ENCODE measurements around the gene SLC12A9.

Gene SLC12A9

DNA sequence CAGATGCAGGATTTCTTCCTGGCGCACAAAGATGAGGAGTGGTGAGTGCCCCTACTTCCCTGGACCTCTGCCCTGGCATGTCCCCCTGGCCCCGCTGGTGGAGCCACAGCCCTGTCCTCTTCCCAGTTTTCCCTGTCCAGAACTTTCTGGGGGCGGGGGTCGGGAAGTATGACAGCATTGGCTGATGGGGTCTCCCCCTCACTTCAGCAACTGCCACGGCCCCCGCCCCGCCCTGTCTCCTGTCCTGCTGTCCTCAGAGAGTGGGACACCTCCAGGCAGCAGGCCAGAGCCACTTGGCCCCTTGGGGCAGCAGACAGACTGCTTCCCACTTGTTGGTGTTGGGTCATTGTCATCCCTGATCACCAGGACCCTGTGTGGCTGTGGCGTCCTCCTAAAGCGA is 29.7 kb downstream of the SLC12A9 start:
- DNase-seq (ENCODE audit: low read depth in 1 of 2, low spot score in 1 of 2): no peak

DNA sequence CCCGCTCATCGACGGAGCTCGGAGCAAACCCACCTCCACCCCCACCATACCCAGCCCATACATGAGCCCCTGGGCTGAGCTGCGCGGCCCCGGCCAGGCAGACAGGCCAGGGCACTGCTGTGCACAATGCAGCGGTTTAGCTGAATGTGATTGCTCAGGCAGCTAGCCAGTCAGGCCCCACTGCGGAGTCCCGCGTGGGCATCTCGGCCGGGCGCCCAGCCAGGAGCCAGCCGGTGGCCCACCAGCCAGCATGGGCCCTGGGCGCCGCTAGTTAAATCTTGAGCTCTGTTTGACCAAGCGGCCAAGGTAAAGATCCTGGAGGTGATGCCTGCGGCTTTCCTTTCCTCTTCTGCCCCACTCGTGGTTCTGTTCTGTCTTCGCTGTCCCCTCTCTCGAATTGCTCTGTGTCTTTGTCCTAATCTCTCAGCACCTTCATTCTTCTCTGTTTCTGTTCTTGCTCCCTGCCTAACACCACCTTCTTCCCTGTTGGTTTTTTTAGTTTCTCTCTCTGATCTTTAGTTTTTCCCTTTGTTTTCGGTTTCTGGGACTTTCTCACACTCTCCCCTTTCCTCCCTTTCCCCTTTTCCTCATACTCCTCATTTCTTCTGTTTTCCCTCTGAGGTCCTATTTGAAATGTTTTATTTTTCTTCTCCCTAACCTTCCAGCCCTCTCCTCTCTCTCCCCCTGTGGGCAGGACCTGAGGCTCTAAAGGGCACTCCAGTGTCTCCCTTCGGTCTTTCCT is 30.4 kb downstream of the SLC12A9 start:
- no peak for DNase-seq (ENCODE audit: low read depth in 1 of 2, low spot score in 1 of 2)

GRCh38 chr7:100884736-100885439 is 32.4 kb downstream of the SLC12A9 start:
- no peak for DNase-seq (ENCODE audit: low read depth in 1 of 2, low spot score in 1 of 2)

DNA sequence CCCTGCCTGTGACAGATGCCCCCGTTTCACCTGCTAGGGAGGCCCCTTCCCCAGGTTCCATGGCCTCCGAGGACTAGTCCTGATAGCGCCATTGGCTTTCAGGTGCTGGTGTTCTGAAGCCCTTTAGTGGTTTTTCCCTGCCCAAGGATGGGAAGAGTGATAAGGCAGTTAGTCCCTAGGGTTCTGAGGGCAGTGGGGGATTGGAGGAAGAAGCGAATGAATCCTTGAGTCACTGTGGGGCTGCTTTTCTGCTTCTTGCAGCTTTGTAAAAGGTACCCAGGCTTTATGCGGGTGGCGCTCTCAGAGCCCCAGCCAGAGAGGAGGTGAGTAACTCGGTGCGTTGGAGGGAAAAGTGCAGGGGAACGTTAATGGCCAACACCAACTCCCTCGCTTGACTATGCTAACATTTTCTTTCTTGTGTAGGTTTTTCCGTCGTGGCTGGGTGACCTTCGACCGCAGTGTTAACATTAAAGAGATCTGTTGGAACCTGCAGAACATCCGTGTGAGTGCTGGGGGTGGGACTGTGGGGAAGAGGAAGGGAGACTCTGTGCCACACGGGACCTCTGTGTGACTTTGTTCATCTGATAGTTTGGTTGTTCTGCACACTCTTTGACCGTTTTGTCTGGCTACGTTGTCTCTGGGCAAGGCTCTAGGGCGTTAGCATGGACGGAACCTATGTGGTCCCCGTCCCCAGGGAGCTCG is 33.1 kb downstream of the SLC12A9 start:
- no peak for DNase-seq (ENCODE audit: low read depth in 1 of 2, low spot score in 1 of 2)

GRCh38 chr7:100886142-100886935 is 33.8 kb downstream of the SLC12A9 start:
- DNase-seq (ENCODE audit: low read depth in 1 of 2, low spot score in 1 of 2): no peak

DNA sequence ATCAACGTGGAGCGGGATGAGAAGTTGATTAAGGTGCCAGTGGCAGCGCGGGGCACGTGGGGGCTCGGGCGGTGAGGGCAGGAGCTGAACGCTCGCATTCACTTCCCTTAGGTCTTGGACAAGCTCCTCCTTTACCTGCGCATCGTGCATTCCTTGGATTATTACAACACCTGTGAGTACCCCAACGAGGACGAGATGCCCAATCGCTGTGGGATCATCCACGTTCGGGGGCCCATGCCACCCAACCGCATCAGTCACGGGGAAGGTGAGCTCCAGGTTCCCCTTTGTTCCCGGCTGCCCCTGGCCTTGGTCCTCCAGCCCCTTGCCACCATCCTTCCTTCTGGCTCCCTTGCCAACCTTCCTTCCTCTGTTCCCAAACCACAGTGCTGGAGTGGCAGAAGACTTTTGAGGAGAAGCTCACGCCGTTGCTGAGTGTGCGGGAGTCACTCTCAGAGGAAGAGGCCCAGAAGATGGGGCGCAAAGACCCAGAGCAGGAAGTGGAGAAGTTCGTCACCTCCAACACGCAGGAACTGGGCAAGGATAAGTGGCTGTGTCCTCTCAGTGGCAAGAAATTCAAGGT is 34.5 kb downstream of the SLC12A9 start:
- DNase-seq (ENCODE audit: low read depth in 1 of 2, low spot score in 1 of 2): no peak

DNA sequence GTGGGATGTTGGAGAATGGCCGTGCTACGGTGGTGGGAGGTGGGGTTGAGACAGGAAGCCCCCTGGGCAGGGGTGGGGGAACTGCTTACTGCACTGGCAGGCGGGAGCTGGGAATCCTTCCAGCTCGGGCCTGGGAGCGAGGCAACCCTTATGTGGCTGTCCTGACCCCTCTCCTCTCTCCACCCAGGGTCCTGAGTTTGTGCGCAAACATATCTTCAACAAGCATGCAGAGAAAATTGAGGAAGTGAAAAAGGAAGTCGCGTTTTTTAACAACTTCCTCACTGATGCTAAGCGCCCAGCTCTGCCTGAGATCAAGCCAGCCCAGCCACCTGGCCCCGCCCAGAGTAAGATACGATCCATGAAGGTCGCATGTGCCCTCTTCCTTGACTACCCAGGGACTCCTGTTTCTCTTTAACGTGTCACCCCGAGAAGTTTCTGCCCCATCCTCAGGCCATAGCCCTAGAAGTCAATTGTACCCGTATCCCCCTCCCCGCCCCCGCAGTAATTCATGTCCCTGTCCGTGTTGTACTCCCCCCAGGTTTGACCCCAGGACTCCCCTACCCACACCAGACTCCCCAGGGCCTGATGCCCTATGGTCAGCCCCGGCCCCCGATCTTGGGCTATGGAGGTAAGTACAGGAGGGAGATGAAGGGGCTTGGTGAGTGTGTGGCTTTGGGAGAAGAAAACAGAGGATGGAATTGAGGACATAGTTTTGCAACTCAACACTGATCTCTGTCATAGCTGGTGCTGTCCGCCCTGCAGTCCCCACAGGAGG is 35.2 kb downstream of the SLC12A9 start:
- no peak for DNase-seq (ENCODE audit: low read depth in 1 of 2, low spot score in 1 of 2)

DNA sequence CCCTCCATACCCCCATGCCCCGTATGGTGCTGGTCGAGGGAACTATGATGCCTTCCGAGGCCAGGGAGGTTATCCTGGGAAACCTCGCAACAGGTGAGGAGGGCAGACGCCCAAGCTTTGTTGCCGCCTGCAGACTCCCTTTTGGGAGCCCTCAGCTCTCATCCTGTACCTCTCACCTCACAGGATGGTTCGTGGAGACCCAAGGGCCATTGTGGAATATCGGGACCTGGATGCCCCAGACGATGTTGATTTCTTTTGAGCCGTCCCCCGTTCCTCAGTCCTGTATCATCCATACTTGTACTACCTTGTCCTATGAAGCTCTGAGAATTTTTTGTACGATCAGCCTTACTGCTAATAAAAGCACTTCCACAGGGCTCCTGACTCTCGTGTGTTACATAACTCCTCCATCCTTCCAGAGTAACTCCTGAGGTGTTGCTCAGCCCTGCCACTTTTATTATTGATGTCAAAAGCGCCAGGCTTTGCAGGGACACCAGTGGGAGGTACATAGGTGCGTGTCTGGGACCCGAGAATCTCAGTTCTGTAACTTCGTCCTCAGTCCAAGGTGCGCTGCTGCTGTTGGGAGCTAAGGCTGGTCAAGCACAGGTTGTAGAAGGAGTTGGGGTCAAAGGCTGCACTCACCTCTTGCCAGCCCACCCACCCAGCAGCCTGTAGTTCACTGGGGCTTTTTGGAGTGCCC is 35.9 kb downstream of the SLC12A9 start:
- DNase-seq (ENCODE audit: low read depth in 1 of 2, low spot score in 1 of 2): no peak

DNA sequence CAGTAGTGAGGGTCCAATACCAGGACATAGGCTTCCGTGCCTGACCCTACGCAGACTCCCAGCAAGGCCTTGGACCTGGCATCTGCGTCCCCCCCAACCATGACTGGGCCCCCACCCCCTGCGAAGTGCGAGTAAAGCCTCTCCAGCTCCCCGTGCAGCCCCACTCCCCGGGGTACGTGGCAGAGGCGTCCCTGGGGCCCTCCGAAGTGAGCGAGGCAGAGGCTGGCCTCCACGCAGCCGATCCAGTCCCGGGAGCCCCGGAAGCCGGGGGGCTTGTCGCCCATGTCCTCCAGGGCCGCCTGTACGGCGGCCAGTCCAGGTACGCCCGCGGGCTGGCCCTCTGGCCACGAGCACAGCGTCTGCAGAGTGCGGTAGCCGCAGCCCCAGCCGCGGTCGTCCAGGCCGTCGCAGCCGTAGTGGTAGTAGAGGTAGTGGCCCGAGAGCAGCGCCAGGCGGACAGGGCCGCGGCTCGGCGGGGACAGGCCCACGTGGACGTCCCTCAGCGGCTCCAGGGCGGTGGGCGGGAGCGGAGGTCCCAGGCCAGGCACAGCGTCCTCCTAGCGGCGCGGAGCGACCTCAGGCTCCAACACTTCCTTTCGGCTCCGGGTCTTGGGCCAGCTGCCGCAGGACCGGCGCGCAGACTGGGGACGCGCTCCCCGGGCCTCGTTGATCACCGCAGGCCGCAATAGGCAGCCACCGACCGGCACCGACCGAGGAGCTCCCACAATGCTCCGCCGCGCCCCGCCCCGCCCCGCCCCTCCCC is 36.7 kb downstream of the SLC12A9 start, which contains the start of gene UFSP1:
UFSP1 (minus strand) TSS at position 728 of the 763 bp plus-strand sequence; CDS start at position 284, 444 bp downstream.
- no peak for DNase-seq (ENCODE audit: low read depth in 1 of 2, low spot score in 1 of 2)

DNA sequence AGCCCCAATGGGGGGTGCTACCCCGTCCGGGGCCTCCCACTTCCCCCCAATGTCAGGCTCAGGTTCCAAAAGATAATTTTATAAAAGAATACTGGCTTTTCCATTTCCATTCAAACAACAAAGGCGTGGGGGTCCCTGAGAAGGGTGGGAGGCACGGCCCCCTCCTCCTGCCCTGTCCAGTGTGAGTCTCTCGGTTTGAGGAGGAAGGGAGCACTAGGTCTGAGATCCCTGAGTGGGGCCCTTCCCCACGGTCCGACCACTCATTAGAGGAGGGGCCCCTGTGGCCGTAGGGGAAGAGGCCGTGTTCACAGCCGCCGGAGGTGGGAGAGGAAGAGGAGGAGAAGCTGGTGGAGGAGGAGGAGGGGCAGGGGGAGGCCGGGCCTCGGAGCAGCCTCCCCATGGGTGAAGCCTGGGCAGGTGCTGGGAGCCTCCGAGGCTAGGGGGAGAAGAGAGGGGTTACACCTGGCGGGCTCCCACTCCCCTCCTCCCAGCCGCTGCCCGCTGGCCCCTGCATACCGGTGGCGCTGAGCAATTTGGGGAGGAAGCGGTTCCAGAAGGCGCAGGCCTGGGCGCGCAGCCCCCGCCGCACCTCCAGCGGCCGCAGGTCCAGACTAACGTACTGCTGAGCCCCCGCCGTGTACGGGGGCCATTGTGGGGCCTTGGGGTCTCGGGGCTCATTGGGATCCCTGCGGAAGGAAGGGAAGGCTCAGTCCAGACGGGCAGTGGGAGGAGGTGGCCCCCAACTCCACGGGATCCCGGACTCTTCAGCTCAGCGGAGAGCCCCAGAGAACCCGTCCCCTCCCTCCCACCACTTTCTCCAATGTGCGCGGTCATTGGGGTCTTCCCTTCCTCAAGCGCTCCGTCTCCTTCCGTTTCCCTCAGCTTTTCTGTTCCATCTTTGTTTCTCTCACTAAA is 38.4 kb downstream of the SLC12A9 start:
- DNase-seq (ENCODE audit: low read depth in 1 of 2, low spot score in 1 of 2): no peak

GRCh38 chr7:100891568-100892247 is 39.2 kb downstream of the SLC12A9 start:
- no peak for DNase-seq (ENCODE audit: low read depth in 1 of 2, low spot score in 1 of 2)

DNA sequence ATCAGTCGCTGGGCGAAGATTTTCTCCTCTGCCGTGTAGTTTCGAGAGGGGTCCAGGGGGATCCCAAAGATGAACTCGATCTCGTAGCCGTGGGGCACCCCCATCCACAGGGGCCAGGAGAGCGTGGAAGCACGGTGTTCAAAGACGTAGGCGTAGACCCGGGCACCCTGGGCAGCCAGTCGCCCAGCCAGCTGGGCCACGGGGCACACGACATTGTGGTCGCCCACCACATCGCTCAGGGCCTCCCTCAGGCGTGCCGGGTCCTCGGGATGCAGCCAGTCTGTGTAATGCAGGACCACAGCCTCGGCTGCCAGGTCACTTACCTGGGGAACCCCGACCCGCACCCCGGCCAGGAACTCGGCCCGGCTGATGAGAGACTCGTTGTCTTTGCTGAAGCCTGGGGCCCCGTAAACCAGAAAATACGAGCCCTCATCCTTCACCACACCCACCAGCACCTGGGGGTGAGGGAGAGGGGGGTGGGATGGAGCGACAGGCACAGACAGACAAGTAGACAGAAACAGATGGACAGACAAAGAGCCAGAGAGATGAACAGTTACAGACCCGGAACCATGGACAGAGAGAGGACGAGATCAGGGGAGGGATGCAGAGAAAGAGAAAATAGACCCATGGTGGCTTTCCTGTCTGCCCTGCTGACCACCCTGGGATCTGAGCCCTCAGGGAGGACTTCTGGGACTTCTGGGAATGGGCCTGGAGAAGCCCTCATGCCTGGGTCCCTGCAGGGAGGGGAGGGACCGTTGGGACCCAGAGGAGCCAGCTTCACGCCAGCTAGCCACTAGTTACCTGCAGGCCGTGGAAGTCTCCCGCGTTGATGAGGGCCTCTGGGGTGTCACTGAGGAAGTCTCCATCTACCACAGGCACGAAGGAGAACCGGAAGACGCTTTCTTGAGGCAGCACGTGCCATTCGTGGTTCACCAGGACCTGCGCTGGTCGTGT is 40.1 kb downstream of the SLC12A9 start:
- no peak for DNase-seq (ENCODE audit: low read depth in 1 of 2, low spot score in 1 of 2)

DNA sequence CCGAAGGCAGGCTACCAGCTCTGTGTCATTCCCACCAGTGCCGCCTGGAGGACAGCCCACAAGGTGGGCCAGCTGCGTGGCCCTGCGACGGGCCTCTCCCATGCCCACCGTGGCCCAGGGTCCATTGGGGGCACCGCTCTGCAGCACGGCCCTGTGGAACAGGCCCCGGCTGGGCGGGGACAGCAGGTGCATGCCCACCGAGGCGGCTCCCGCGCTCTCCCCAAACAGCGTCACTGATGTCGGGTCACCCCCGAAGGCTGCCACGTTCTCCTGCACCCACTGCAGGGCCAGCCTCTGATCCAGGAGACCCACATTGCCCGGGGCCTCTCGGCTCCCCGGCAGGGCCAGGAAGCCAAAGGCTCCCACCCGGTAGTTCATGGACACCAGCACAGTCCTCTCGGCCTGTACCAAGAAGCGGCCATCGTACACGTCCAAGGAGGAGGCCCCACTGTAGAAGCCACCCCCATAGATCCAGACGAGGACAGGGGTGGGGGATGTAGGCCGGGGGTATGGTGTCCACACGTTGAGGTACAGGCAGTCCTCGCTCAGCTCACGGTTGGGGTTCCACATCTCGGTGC is 40.9 kb downstream of the SLC12A9 start:
- DNase-seq (ENCODE audit: low read depth in 1 of 2, low spot score in 1 of 2): no peak

DNA sequence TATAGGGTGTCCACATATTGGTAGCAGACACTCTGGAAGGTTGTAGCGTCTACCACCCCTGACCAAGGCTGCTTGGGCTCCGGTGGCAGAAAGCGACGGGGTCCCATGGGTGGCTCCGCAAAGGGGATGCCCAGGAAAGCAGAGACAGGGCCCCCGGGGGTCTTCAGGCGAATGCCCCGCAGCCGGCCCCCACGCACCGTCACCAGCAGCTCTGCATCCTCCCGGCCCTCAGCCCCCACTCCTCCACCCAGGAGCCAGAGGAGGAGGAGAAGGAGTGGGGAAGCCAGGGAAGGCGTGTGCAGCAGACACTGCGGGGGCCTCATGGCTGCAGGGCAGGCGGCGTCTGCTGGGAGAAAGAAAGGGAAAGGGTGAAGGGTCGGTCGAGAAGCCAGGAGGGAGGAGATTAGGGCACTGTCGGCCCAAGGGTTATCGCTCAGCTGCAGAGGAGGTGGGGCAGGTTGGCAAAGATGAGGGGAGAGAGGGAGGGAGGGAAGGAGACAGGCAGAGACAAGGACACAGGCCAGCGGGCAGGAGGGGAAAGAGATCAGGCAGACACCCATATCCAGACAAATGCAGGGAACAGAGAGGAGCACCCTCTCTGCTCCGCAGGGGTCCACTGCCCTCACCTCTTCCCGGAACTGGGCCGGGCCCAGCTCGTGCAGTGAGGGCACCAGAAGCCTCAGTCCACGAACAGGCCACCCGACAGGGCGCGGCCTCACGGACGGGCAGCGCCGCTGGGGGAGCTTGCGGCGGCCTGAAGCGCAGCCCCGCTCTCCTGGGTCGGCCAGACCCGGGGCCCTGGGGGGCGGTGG is 41.6 kb downstream of the SLC12A9 start:
- DNase-seq (ENCODE audit: low read depth in 1 of 2, low spot score in 1 of 2): no peak
